H1 (cell line): ENCODE data around the gene GALNT18. TPM values are rescaled to one million over a fixed set of nuclear protein-coding genes. Genes with fewer than 3 reads are reported as not detected.

Experiments
- CTCF ChIA-PET: fragments of 300-600 bp; sonication (Branson Sonifier 250); formaldehyde crosslinking; loops from one replicate; lab custom pipeline; 2021; ENCODE audit not compliant: partially characterized antibody; lab: Charles Lee
- POLR2A ChIA-PET: fragments of 300-600 bp; sonication (Branson Sonifier 250); formaldehyde crosslinking; loops from one replicate; lab custom pipeline; 2021; ENCODE audit warnings: inconsistent platforms; ENCODE audit not compliant: partially characterized antibody; lab: Charles Lee
- DNase-seq, 2 experiments: peaks; one replicate each; pipeline versions ENCODE4 v3.0.0 to v3.0.0-alpha.2; 2010 to 2022; ENCODE audit warnings: low spot score in 2 of 2, low read depth in 1 of 2, mixed read lengths in 1 of 2
- FAIRE-seq: peaks from 2 replicates; lab custom pipeline; 2011; peaks lifted over from hg19 to GRCh38; lab: Jason Lieb, UNC
- H2AFZ ChIP-seq: 2 replicates; pipeline ENCODE4 v1.8.1; 2012; ENCODE audit warnings: low read length, inconsistent platforms
- H2AK5ac ChIP-seq: 2 replicates; pipeline ENCODE4 v1.6.1; 2013; ENCODE audit warnings: low read depth, low read length
- H2BK120ac ChIP-seq: replicated peaks from 2 replicates; pipeline ENCODE3; 2013; ENCODE audit warnings: low read depth, low read length, inconsistent platforms
- H2BK12ac ChIP-seq: 2 replicates; pipeline ENCODE4 v1.6.1; 2013; ENCODE audit warnings: low read depth, low read length
- H2BK15ac ChIP-seq: 2 replicates; pipeline ENCODE4 v1.6.1; 2013; ENCODE audit warnings: low read length
- H2BK20ac ChIP-seq: 2 replicates; pipeline ENCODE4 v1.6.1; 2013; ENCODE audit warnings: low read length
- H2BK5ac ChIP-seq: 2 replicates; pipeline ENCODE4 v1.6.1; 2013; ENCODE audit warnings: low read depth, low read length
- H3K14ac ChIP-seq: 2 replicates; pipeline ENCODE4 v1.6.1; 2013; ENCODE audit warnings: inconsistent platforms; ENCODE audit not compliant: insufficient read length
- H3K18ac ChIP-seq: 2 replicates; pipeline ENCODE4 v1.6.1; 2013; ENCODE audit warnings: low read length; ENCODE audit errors: extremely low read depth
- H3K23ac ChIP-seq: 2 replicates; pipeline ENCODE4 v1.6.1; 2013; ENCODE audit warnings: inconsistent platforms; ENCODE audit not compliant: insufficient read length
- H3K23me2 ChIP-seq: 2 replicates; pipeline ENCODE4 v1.6.1; 2013; ENCODE audit warnings: low read depth, low read length
- H3K27ac ChIP-seq: 2 replicates; pipeline ENCODE4 v1.6.1; 2011; ENCODE audit warnings: low read depth, low read length, inconsistent platforms
- H3K27me3 ChIP-seq, 4 experiments: replicated peaks in 1 of 4; 1 replicate in 1 of 4; 2 replicates in 3 of 4; pipeline versions ENCODE4 v1.6.1 to v1.8.1; 2011 to 2013; ENCODE audit warnings: low read length in 3 of 4, mild to moderate bottlenecking in 3 of 4, inconsistent platforms in 2 of 4, mixed read lengths in 2 of 4, moderate library complexity in 1 of 4; ENCODE audit not compliant: control insufficient read depth in 3 of 4, insufficient read depth in 3 of 4; ENCODE audit errors: extremely low read depth in 1 of 4
- H3K36me3 ChIP-seq, 4 experiments: 2 replicates each; pipeline versions ENCODE4 v1.6.1 to v1.8.1; 2011 to 2013; ENCODE audit warnings: mild to moderate bottlenecking in 4 of 4, low read length in 3 of 4, moderate library complexity in 2 of 4, control low read depth in 1 of 4, inconsistent platforms in 1 of 4; ENCODE audit not compliant: insufficient read depth in 4 of 4, control insufficient read depth in 2 of 4
- H3K4ac ChIP-seq: replicated peaks from 2 replicates; pipeline ENCODE3; 2013; ENCODE audit warnings: low read length, low read depth, mixed read lengths, inconsistent platforms; ENCODE audit not compliant: insufficient read length
- H3K4me1 ChIP-seq, 4 experiments: replicated peaks in 1 of 4; 1 replicate in 1 of 4; 2 replicates in 3 of 4; pipeline versions ENCODE4 v1.6.1 to v1.8.1; 2011 to 2013; ENCODE audit warnings: low read length in 3 of 4, inconsistent platforms in 2 of 4, mixed read lengths in 1 of 4; ENCODE audit not compliant: insufficient read depth in 4 of 4, control insufficient read depth in 3 of 4
- H3K4me2 ChIP-seq, 2 experiments: 2 replicates each; pipeline versions ENCODE4 v1.6.1 to v1.8.1; 2011 to 2013; ENCODE audit warnings: low read depth in 2 of 2, low read length in 2 of 2, control low read depth in 1 of 2, inconsistent platforms in 1 of 2, mild to moderate bottlenecking in 1 of 2; ENCODE audit not compliant: insufficient read depth in 1 of 2
- H3K4me3 ChIP-seq, 4 experiments: fragments of 200-600, 300-600 bp in 1 of 4; sonication (generic), shearing (Covaris generic), sonication (Bioruptor Twin) in 1 of 4; 2 replicates each; pipeline versions ENCODE4 v1.5.1 to v1.8.1; 2011 to 2016; ENCODE audit warnings: low read length in 4 of 4, low read depth in 3 of 4, control low read depth in 2 of 4, inconsistent platforms in 2 of 4, mild to moderate bottlenecking in 2 of 4, mixed read lengths in 1 of 4, moderate library complexity in 1 of 4; ENCODE audit not compliant: insufficient read depth in 2 of 4; ENCODE audit errors: extremely low read depth in 1 of 4
- H3K56ac ChIP-seq: replicated peaks from 2 replicates; pipeline ENCODE3; 2013; ENCODE audit warnings: low read depth, mild to moderate bottlenecking, mixed read lengths, low read length, inconsistent platforms; ENCODE audit not compliant: insufficient read length
- H3K79me1 ChIP-seq: 2 replicates; pipeline ENCODE4 v1.6.1; 2013; ENCODE audit warnings: low read depth, low read length, control low read depth
- H3K79me2 ChIP-seq, 2 experiments: 2 replicates each; pipeline versions ENCODE4 v1.6.1 to v1.8.1; 2012 to 2013; ENCODE audit warnings: low read length in 2 of 2, mild to moderate bottlenecking in 2 of 2, inconsistent platforms in 1 of 2; ENCODE audit not compliant: insufficient read depth in 2 of 2, control insufficient read depth in 1 of 2
- H3K9ac ChIP-seq, 4 experiments: replicated peaks in 1 of 4; 1 replicate in 1 of 4; 2 replicates in 3 of 4; pipeline versions ENCODE4 v1.6.1 to v1.8.1; 2011 to 2013; ENCODE audit warnings: low read depth in 3 of 4, low read length in 3 of 4, control low read depth in 2 of 4, mild to moderate bottlenecking in 2 of 4, moderate library complexity in 2 of 4, inconsistent platforms in 1 of 4; ENCODE audit errors: extremely low read depth in 1 of 4
- H3K9me3 ChIP-seq, 2 experiments: 2 replicates each; pipeline versions ENCODE4 v1.6.1 to v1.8.1; 2012 to 2013; ENCODE audit warnings: mild to moderate bottlenecking in 2 of 2, moderate library complexity in 2 of 2, control low read depth in 1 of 2, inconsistent platforms in 1 of 2, low read depth in 1 of 2, low read length in 1 of 2, mixed read lengths in 1 of 2; ENCODE audit not compliant: insufficient read depth in 2 of 2
- H4K20me1 ChIP-seq, 2 experiments: replicated peaks in 1 of 2; 2 replicates each; pipeline versions ENCODE3 to v1.8.1; 2011 to 2013; ENCODE audit warnings: inconsistent platforms in 2 of 2, low read length in 2 of 2, mild to moderate bottlenecking in 1 of 2; ENCODE audit not compliant: insufficient read depth in 2 of 2, control insufficient read depth in 1 of 2
- H4K5ac ChIP-seq: 2 replicates; pipeline ENCODE4 v1.6.1; 2013; ENCODE audit warnings: low read length, low read depth, mixed read lengths, inconsistent platforms; ENCODE audit not compliant: insufficient read length
- H4K8ac ChIP-seq: 2 replicates; pipeline ENCODE4 v1.8.0; 2013; ENCODE audit warnings: mild to moderate bottlenecking, moderate library complexity, low read length, inconsistent platforms; ENCODE audit not compliant: insufficient read depth; ENCODE audit errors: extremely low read depth
- H4K91ac ChIP-seq: replicated peaks from 2 replicates; pipeline ENCODE3; 2013; ENCODE audit warnings: low read length, mixed read lengths, inconsistent platforms; ENCODE audit not compliant: insufficient read length
- CHD1 ChIP-seq: IDR thresholded peaks from 2 replicates; pipeline ENCODE4 v1.6.1; 2012; ENCODE audit warnings: low read depth, low read length, improper control_type of control experiment
- CREB1 ChIP-seq: IDR thresholded peaks from 2 replicates; pipeline ENCODE4 v1.6.1; 2012; ENCODE audit warnings: inconsistent platforms
- CTBP2 ChIP-seq: IDR thresholded peaks from 2 replicates; pipeline ENCODE4 v1.7.0; 2011; ENCODE audit warnings: borderline replicate concordance, mild to moderate bottlenecking, moderate library complexity, mixed read lengths, low read length; ENCODE audit not compliant: insufficient read depth, insufficient read length
- EGR1 ChIP-seq: IDR thresholded peaks from 2 replicates; pipeline ENCODE4 v1.6.1; 2011; ENCODE audit warnings: low read depth, low read length, borderline replicate concordance
- EZH2 ChIP-seq: fragments of 200-600 bp; sonication (generic); IDR thresholded peaks from 2 replicates; pipeline ENCODE4 v1.7.1; 2012; ENCODE audit warnings: low read depth, mild to moderate bottlenecking, moderate library complexity, low read length, inconsistent platforms; ENCODE audit not compliant: severe bottlenecking
- KDM4A ChIP-seq: IDR thresholded peaks from one replicate; pipeline ENCODE4 v1.7.1; 2012; ENCODE audit warnings: low read depth, mild to moderate bottlenecking, moderate library complexity, low read length, inconsistent platforms; ENCODE audit not compliant: severe bottlenecking
- RFX5 ChIP-seq: IDR thresholded peaks from 2 replicates; pipeline ENCODE4 v1.6.1; 2011; ENCODE audit warnings: low read depth, low read length, improper control_type of control experiment, borderline replicate concordance
- RXRA ChIP-seq: IDR thresholded peaks from 2 replicates; pipeline ENCODE4 v1.6.1; 2011; ENCODE audit warnings: low read depth, mild to moderate bottlenecking, low read length, moderate library complexity; ENCODE audit not compliant: insufficient read depth
- SIX5 ChIP-seq: IDR thresholded peaks from 2 replicates; pipeline ENCODE4 v1.6.1; 2011; ENCODE audit warnings: mild to moderate bottlenecking, low read depth, low read length
- SP1 ChIP-seq: IDR thresholded peaks from 2 replicates; pipeline ENCODE4 v1.6.1; 2011; ENCODE audit warnings: low read depth, low read length
- TAF7 ChIP-seq: optimal IDR thresholded peaks from 2 replicates; pipeline ENCODE3; 2011; ENCODE audit warnings: low read depth, mild to moderate bottlenecking, inconsistent platforms, low read length, moderate library complexity, borderline replicate concordance
- TCF12 ChIP-seq: IDR thresholded peaks from 2 replicates; pipeline ENCODE4 v1.6.1; 2011; ENCODE audit warnings: low read depth, mild to moderate bottlenecking, low read length
- TEAD4 ChIP-seq: IDR thresholded peaks from 2 replicates; pipeline ENCODE4 v1.6.1; 2012; ENCODE audit warnings: low read depth, low read length, inconsistent platforms, mixed read lengths
- YY1 ChIP-seq: IDR thresholded peaks from 2 replicates; pipeline ENCODE4 v1.6.1; 2011; ENCODE audit warnings: low read depth, mild to moderate bottlenecking, low read length
- WGBS, 2 experiments: shearing (Covaris generic) in 1 of 2; methylation state at CpG; one replicate each; pipeline versions ENCODE4 v1.1.6 to v1.1.7; 2013 to 2015; ENCODE audit warnings: low lambda C conversion rate in 2 of 2, mixed read lengths in 2 of 2, inconsistent platforms in 1 of 2, low coverage in 1 of 2, missing lambda C conversion rate in 1 of 2; ENCODE audit not compliant: insufficient replicate concordance in 2 of 2, insufficient coverage in 1 of 2, insufficient read length in 1 of 2; ENCODE audit errors: extremely low coverage in 1 of 2, missing lambda C conversion rate in 1 of 2; 5-methylcytosine and 5-hydroxymethylcytosine counted together
- polyA plus RNA-seq, 7 experiments: library from polyadenylated mRNA; depleted of rRNA in 3 of 7; stranded (reverse) in 5 of 7; unstranded in 2 of 7; fragments of >200 nt in 5 of 7; fragments of 200-250 nt in 2 of 7; gene quantifications; 1 replicate in 5 of 7; 2 replicates in 1 of 7; 4 replicates in 1 of 7; pipeline versions ENCODE4 v1.2.1 to v1.2.3, GENCODE V29; 2011 to 2013; ENCODE audit warnings: missing spikeins in 2 of 7, mixed read lengths in 2 of 7
- total RNA-seq: library from RNA; stranded (reverse); fragmentation: NEBNext Ultra II Directional; extraction: Animal tissue kit (Norgen Biotek cat#: 25700); gene quantifications from 2 replicates; pipeline ENCODE4 v1.2.1, GENCODE V29; 2021

GALNT18 gene
- total and polyA plus RNA-seq, 2 of the 8 experiments (the other 6 are each of a cell fraction or from before 2014, with no cell fraction given): 6.0 to 9.4 TPM

GRCh38 chr11:11558396-11558795 lies 63.4 kb downstream of the GALNT18 start:
- Histone ChIP-seq H3K79me2 (no peaks in the 10 kb centered on the region), H3K4me2 (no peak overlapping the region), H3K56ac (no peak overlapping the region), H3K23me2 (peaks cover 11% of the 10 kb centered on the region; the same call in 1 of the 2 replicates), H4K5ac (no peak overlapping the region), H3K23ac (no peak overlapping the region), H3K4me3 (no peak overlapping the region), H3K4me1 (no peaks in the 10 kb centered on the region; a peak in 1 of 7 replicates), H3K27me3 (no peaks in the 10 kb centered on the region), H3K9ac (no peak overlapping the region), H2BK12ac (no peak overlapping the region), H2AK5ac (no peak overlapping the region), H3K79me1 (no peaks in the 10 kb centered on the region), H4K8ac (no peak overlapping the region), H2BK15ac (no peak overlapping the region), H3K36me3 (no peaks in the 10 kb centered on the region), H3K4ac (no peak overlapping the region), H2BK20ac (no peak overlapping the region), H2BK120ac (no peak overlapping the region), H3K14ac (no peak overlapping the region), H3K27ac (no peak overlapping the region), H3K18ac (no peak overlapping the region), H2BK5ac (no peak overlapping the region), H4K20me1 (no peaks in the 10 kb centered on the region), H2AFZ (no peak overlapping the region), H4K91ac (no peak overlapping the region), H3K9me3 (no peaks in the 10 kb centered on the region)
- ChIA-PET CTCF (interaction anchor here (1.1 to 2.0 kb wide), 6 partner anchors 9 to 146 kb away, joined by 3 to 7 read pairs (median 4); no protein-coding TSS in a partner anchor), POLR2A (no interaction called here)
- DNase-seq: no peak
- no peak for FAIRE-seq
- 72% methylated on average over 3 of the region's 3 CpGs; no CpG with 5 or more reads in 1 of the 2 experiments for WGBS, 2 experiments
- no peak for TF ChIP-seq SIX5
- TF ChIP-seq KDM4A: no peak
- no peak for TF ChIP-seq EGR1
- no peak for TF ChIP-seq TCF12
- TF ChIP-seq TAF7: no peak
- TF ChIP-seq RXRA: no peak
- TF ChIP-seq CHD1: no peak
- TF ChIP-seq RFX5: no peak
- no peak for TF ChIP-seq SP1
- no peak for TF ChIP-seq EZH2
- TF ChIP-seq TEAD4: no peak
- TF ChIP-seq CTBP2: no peak
- no peak for TF ChIP-seq YY1
- no peak for TF ChIP-seq CREB1
